UCSD-AML1 (cell line): ENCODE results near the gene THEM5.
"Not testable (repeated sequence)": the region's sequence is repeated elsewhere in the genome, so short reads cannot be mapped to it uniquely, and the experiment has no call there.

Source experiments
- DNase-seq: peaks from one replicate; lab custom pipeline; 2025; ENCODE audit not compliant: unreplicated experiment; lab: John Stamatoyannopoulos, UW

Gene THEM5

DNA sequence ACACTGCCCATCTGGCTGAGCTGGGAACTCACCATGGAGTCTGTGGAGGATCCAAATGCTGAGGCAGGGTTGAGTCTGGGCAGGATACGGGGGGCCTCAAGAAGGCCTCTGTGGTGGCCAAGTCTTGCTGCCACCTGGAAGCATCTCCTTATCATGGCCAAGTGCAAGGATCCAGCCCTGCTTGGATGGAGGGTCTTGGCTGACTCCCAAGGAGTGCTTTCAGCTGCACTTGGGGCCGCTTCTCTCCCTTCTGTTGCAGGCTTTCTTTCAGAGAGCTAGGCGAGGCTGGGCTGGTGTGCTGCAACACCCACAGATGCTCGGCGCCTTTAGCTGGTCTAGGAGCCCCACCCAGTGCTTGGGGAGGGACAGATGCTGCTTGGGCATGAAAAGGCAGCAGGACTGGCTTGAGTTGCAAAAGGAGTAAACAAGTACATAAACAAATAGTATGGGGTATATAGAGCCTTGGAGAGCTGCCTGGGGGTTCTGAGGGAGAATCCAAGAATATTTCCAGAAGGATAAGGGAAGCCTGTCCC lies at the start of gene THEM5:
Gene THEM5 (minus strand): TSS at position 302 of the 533 bp plus-strand sequence. CDS start 147 bp downstream, at position 155.
- no peak for DNase-seq

- DNase-seq = no peak
These were observed 49.3 kb upstream of the THEM5 start for GRCh38 chr1:151902858-151903257.

DNA sequence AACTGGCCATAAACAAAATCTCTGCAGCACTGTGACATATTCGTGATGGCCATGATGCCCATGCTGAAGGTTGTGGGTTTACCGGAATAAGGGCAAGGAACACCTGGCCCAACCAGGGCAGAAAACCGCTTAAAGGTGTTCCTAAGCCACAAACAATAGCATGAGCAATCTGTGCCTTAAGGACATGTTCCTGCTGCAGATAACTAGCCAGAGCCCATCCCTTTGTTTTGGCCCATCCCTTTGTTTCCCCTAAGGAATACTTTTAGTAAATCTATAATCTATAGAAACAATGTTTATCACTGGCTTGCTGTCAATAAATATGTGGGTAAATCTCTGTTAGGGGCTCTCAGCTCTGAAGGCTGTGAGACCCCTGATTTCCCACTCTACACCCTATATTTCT lies 47.3 kb upstream of the THEM5 start:
- not testable (repeated sequence) for DNase-seq

DNA sequence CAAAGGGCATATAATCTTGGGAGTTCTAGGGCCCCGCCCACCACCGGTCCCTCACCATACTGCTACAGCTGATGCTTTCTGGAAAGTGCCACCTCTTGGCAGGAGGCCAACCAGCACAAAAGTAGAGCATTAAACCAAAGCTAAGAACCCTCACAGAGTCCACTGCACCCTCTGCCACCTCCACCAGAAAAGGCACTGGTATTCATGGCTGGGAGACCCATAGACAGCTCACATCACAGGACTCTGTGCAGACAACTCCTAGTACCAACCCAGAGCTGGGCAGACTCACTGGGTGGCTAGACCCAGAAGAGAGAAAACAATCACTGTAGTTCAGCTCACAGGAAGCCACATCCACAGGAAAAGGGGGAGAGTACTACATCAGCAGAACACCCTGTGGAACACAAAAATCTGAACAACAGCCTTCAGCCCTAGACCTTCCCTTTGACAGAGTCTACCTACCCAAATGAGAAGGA lies 45.0 kb upstream of the THEM5 start:
- DNase-seq = no peak

DNA sequence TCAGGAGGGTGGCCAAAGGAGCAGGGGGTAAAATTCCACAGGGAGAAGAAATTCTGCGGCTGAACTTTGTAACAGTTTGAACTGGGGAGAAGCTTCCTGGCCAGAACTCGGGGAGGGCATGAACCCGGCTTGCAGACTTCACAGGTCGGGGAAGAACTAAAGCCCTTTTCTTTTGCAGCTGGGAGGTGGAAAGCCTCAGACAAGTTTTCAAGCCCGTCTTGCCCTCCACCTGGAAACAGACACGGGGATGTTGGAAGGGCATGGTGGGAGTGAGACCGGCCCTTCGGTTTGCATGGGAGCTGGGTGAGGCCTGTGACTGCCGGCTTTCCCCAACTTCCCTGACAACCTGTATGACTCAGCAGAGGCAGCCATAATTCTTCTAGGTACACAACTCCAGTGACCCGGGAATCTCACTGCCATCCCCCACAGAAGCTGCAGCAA lies 44.5 kb upstream of the THEM5 start:
- no peak for DNase-seq

- DNase-seq = no peak
These were observed 39.8 kb upstream of the THEM5 start for GRCh38 chr1:151893176-151893924.

- no peak for DNase-seq
These were observed 38.7 kb upstream of the THEM5 start for GRCh38 chr1:151892190-151892589.

DNA sequence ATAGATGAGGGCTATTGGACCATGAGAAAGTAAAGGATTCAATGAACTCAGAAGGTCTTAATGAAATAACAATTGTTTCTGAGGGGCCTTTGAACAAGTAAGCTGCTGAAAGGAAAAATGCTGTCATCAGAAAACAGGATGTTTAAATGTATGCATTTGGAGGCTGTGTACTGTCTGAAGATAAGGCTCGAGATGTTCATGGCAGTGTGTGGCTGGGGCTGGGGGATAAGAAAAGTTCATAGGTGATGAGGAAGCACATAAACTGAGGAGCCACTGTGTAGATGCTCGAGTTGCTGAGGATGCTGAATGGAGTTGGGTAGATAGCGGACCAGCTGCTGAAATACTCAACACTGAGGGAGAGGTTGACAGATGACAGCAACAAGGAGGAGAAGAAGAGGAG lies 38.0 kb upstream of the THEM5 start:
- DNase-seq = no peak

DNA sequence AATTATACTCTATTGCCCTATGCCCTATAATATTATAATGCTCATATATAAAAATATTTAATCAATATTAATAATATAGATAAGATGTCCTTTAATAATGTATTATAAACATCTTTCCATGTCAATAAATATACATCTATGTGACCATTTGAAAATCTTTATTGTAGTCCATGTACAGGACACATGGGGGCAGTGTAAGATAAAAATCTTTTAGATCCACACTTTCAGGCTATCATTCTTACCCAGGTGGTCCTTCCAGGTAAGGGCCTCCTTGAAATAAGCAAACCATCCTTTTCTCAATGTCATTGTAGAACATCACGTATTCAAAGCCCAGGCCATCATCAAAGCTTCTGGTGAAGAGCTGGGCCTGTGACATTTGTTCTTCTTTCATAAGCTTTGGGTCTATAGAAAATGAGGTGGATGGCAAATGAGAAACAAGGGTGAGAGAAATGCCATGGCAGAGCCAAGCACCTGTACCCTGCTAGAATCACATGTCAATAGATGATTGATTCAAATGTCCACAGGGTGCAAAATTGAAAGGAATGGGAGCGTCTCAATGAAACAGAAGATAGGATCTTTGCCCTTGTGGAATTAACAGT lies 35.6 kb upstream of the THEM5 start:
- DNase-seq = no peak

GRCh38 chr1:151887028-151887427 lies 33.5 kb upstream of the THEM5 start:
- no peak for DNase-seq

- DNase-seq = no peak
These were observed 32.0 kb upstream of the THEM5 start for GRCh38 chr1:151885479-151885878.

DNA sequence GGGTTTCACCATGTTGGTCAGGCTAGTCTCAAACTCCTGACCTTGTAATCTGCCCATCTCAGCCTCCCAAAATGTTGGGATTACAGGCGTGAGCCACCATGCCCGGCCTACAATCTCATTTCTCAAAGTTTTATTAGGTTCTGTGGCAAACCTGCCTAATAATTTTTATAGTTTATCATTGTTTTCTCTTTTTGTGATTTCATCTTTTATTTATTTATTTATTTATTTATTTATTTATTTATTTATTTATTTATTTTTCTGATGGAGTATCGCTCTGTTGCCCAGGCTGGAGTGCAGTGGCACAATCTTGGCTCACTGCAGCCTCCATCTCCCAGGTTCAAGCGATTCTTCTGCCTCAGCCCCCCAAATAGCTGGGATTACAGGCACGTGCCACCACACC lies 31.4 kb upstream of the THEM5 start:
- DNase-seq = not testable (repeated sequence)

GRCh38 chr1:151884445-151884844 lies 30.9 kb upstream of the THEM5 start:
- not testable (repeated sequence) for DNase-seq

- not testable (repeated sequence) for DNase-seq
These were observed 30.4 kb upstream of the THEM5 start for GRCh38 chr1:151883898-151884297.

GRCh38 chr1:151882918-151883317 lies 29.4 kb upstream of the THEM5 start:
- not testable (repeated sequence) for DNase-seq

DNA sequence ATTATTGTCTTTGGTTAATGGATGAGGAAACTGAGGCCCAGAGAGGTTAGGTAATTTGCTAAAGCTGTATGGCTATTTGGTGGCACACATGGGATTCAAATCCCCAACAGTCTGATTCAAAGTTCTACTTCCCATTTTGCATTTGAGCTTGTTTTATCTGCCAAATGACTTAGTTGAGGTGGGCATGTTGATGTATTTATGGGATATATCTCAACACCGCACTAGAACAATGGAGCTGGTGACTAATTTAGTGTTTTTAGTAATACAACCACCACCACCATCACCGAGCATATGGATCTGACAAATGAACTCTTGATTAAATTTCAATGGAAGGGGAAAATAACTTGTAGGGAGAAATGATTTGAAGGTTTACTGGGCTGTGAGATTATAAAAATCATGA lies 29.0 kb upstream of the THEM5 start:
- DNase-seq = no peak

GRCh38 chr1:151881479-151881878 lies 28.0 kb upstream of the THEM5 start:
- no peak for DNase-seq

DNA sequence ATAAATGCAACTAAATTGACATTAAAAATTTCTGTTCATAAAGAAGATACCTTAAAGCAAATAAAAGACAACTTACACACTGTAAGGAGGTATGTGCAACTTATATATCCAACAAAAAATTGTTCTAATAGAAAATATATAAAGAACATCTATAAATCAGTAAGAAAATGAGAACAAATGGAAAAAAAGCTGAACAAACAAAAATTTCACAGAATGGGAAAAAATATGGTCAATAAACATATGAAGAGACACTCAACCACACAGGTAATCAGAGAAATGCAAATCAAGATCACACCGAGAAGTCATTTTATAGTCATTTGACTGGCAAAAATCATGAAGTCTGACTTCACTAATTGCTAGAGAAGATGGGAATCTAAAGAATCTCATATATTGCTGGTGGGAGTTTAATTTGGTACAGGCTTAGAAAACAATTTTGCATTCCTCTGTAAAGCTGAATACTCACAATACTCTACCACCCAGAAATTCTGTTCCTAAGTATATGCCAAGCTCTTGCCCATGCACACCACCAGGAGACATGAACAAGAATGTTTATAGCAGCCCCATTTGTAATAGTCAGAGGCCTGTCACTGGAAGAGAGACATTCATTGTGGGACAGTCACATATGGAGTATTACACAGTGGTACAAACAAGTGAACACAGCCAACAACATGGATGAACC lies 22.0 kb upstream of the THEM5 start:
- no peak for DNase-seq

DNA sequence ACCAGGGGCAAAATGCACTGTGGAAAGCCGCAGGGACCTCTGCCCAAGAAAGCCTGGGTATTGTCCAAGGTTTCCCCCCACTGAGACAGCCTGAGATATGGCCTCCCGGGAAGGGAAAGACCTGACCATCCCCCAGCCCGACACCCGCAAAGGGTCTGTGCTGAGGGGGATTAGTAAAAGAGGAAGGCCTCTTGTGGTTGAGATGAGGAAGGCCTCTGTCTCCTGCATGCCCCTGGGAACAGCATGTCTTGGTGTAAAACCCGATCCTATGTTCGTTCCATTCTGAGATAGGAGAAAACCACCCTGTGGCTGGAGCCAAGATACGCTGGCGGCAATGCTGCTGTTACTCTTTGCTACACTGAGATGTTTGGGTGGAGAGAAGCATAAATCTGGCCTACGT lies 19.3 kb upstream of the THEM5 start:
- not testable (repeated sequence) for DNase-seq

DNA sequence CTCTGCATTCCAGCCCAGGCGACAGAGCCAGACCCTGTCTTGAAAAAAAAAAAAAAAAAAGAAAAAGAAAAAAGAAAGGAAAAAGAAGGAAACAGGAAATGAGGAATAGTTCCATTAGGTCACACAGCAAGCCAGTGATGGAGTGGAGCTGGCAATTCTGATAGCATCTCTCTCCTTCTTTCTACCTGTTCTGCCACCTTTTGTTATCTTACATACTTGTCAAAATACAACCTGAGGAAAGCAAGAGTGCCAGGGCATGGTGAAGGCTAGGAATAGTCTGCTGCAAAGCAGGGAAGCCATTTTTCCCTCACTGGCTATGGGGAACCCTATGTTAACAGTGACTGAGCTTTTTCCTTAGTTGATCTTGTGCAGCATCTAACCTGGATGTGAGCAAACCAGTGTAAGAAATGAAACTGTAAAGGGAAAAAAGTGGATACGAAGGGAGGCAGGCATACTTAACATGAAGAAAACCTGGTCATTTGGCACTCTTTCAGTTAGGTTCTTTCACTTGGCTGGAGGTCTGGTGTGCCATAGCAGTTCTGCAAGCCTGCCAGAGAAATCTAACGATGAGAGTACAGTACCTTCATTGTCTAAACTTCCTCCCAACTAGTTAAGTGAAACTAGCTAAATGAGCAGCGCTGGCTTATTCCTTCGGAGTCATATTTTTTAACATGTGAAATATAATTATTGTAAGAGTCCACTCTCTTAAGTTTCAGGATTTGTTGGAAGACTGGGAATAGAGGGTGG lies 17.9 kb upstream of the THEM5 start:
- DNase-seq = no peak

DNA sequence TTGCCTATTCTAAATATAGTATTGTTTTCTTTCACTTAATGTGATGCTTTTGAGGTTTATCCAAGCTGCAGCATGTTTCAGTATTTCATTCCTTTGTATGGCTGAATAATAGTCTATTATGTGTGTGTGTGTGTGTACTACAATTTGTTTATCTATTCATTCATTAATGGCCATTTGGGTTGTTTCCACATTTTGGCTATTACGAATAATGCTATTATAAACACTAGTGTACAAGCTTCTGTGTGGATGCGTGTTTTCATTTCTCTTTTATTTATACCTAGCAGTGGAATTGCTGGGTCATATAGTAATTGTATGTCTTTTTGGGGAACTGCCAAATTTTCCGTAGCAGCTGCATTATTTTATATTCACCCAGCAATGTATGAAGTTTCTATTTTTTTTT lies 15.0 kb upstream of the THEM5 start:
- DNase-seq = no peak
